ENCODE results near the gene NKIRAS1.

DNA sequence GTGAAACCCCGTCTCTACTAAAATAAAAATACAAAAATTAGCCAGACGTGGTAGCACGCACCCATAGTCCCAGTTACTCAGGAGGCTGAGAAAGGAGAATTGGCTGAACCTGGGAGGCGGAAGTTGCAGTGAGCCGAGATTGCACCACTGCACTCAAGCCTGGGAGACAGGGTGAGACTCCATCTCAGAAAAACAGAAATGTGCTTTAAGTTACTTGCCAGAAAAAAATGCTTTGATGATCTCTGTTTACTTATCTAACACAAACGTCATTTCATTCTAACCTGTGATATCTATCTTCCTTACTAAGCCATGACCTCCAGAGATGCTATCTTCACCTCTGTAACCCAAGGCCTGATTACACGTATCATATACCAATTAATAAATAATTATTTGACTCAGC lies 7.4 kb downstream of the NKIRAS1 start:
- TF ChIP-seq YY1 (IDR thresholded peaks at IDR 0.05; ENCODE audit: insufficient read depth, insufficient read length) (no peak), ZNF274 (IDR thresholded peaks at IDR 0.05; ENCODE audit: low read depth, low read length) (no peak)
